Measurements from ENCODE around the gene ULBP3.

DNA sequence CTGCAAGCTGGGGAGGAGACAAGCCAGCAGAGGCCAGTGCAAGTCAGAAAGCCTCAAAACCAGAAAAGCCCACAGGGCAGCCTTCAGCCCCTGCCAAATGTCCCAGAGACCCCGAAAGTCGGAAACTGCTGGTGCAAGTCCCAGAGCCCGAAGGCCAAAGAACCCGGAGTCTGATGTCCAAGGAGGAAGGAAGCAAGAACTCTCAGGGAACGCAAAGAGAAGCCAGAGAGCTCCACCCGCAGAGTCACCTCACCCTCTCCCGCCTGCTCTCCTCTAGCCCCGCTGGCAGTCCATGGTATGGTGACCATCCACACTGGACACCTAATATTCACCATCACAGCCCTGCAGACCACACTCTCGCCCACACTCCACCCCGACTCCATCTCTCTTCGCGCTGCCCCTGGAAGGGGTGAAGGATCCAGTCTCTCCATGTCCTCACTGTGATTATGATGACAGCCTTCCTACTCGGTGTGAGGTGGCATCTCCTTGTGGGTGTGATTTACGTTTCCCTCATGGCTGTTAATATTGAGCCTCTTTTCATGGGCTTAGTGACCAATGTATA, 10.6 kb downstream of the ULBP3 start:
- TF ChIP-seq, protein P1, sequence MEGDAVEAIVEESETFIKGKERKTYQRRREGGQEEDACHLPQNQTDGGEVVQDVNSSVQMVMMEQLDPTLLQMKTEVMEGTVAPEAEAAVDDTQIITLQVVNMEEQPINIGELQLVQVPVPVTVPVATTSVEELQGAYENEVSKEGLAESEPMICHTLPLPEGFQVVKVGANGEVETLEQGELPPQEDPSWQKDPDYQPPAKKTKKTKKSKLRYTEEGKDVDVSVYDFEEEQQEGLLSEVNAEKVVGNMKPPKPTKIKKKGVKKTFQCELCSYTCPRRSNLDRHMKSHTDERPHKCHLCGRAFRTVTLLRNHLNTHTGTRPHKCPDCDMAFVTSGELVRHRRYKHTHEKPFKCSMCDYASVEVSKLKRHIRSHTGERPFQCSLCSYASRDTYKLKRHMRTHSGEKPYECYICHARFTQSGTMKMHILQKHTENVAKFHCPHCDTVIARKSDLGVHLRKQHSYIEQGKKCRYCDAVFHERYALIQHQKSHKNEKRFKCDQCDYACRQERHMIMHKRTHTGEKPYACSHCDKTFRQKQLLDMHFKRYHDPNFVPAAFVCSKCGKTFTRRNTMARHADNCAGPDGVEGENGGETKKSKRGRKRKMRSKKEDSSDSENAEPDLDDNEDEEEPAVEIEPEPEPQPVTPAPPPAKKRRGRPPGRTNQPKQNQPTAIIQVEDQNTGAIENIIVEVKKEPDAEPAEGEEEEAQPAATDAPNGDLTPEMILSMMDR (IDR thresholded peaks at IDR 0.05; ENCODE audit: low read depth, low read length), result no peak
- no peak for TF ChIP-seq POLR2A (IDR thresholded peaks at IDR 0.05; ENCODE audit: extremely low read depth, insufficient read length)

Data from NB4 (cell line).